MCF 10A (cell line): Measurements from ENCODE around the gene TIAL1. TPM values are rescaled to one million over a fixed set of nuclear protein-coding genes. Genes with fewer than 3 reads are reported as not detected.

Source experiments
- BruUV-seq: library from RNA; stranded (reverse); fragments of 400-500 nt; replicated peaks from 2 replicates; lab custom pipeline; 2021; lab: Mats Ljungman, UMichigan
- CTCF ChIA-PET: fragments of 300-600 bp; sonication (Branson Sonifier 250); formaldehyde crosslinking; extraction: SDS; loops from one replicate; lab custom pipeline; 2021; ENCODE audit warnings: antibody characterized with exemption, inconsistent platforms; lab: Yijun Ruan, JAX
- POLR2A ChIA-PET: fragments of 300-600, 350-650 bp; sonication (Branson Sonifier 250); formaldehyde crosslinking; extraction: SDS; loops from one replicate; lab custom pipeline; 2020; ENCODE audit warnings: antibody characterized with exemption, inconsistent platforms; lab: Yijun Ruan, JAX
- DNase-seq: peaks from one replicate; pipeline ENCODE4 v3.0.0-alpha.2; 2018; ENCODE audit not compliant: unreplicated experiment
- H3K27ac Mint-ChIP-seq: one replicate; pipeline ENCODE4 v1.8.0; 2022; ENCODE audit warnings: mild to moderate bottlenecking, low read depth, mixed read lengths; ENCODE audit not compliant: unreplicated experiment
- H3K27me3 Mint-ChIP-seq: one replicate; pipeline ENCODE4 v1.8.0; 2022; ENCODE audit warnings: mixed read lengths; ENCODE audit not compliant: insufficient read depth, unreplicated experiment
- H3K36me3 Mint-ChIP-seq: one replicate; pipeline ENCODE4 v1.8.0; 2022; ENCODE audit warnings: mild to moderate bottlenecking, moderate library complexity, mixed read lengths; ENCODE audit not compliant: insufficient read depth, unreplicated experiment
- H3K4me1 Mint-ChIP-seq: one replicate; pipeline ENCODE4 v1.8.0; 2022; ENCODE audit warnings: mixed read lengths; ENCODE audit not compliant: insufficient read depth, unreplicated experiment
- H3K4me3 Mint-ChIP-seq: one replicate; pipeline ENCODE4 v1.8.0; 2022; ENCODE audit warnings: mild to moderate bottlenecking, moderate library complexity, mixed read lengths; ENCODE audit not compliant: unreplicated experiment
- H3K9me3 Mint-ChIP-seq: one replicate; pipeline ENCODE4 v1.8.0; 2022; ENCODE audit warnings: mixed read lengths; ENCODE audit not compliant: unreplicated experiment
- CTCF ChIP-seq: fragments of 200-600 bp; IDR thresholded peaks from one replicate; pipeline ENCODE4 v1.8.0; 2022; ENCODE audit warnings: antibody characterized with exemption, mild to moderate bottlenecking; ENCODE audit not compliant: unreplicated experiment
- intact Hi-C: fragments of 100-400 bp; cut with micrococcal nuclease; formaldehyde crosslinking; loops from 2 replicates; pipeline ENCODE4 v1.14.1; 2022
- total RNA-seq: library from RNA; stranded (reverse); gene quantifications from 2 replicates; pipeline ENCODE4 v1.2.3, GENCODE V29; 2022

Gene TIAL1
- total RNA-seq, 1 experiment from 2014 or later, result 149 TPM

DNA sequence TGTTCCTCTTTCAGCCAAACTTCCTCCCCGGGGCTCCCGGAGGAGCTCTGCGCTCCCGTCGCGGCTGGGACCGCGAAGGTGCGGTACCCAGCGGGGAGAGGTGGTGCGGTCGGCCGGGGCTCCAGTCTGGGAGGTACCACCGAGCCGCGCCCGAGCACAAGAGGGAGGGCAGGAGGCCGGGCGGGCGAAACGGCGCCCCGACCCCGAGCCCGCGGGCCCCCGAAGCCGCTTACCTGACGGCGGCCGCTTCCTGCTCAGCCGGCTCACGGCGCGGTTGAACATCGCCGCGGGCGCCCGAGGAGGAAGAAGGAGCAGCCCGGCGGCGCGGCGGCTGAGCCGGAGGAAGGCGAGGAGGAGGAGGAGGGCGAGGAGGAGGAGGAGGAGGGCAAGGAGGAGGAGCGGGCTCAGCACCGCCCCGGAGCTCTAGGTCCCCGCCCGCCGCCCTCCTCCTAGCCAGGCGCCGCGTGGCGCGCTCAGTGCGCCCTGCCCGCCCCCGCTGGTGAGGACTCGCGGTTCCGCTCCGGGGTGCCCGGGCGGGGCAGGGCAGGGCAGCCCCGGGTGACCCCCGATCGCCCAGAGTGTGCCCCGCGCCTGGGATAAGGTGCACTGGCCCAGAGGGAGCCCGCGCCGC is 54.3 kb downstream of the TIAL1 start, which contains the start of gene RGS10:
TSS of gene RGS10 (minus strand) at position 363 of the 631 bp plus-strand sequence. CDS start at position 282, 81 bp downstream.
- Mint-ChIP-seq H3K4me1 (peaks cover 37% of the 10 kb centered on the region), H3K4me3 (peak within 1 kb of the TSS; percentile 77), H3K9me3 (no peaks in the 10 kb centered on the region), H3K27ac (peak within 1 kb of the TSS; percentile 62), H3K27me3 (no peaks in the 10 kb centered on the region), H3K36me3 (peaks cover 10% of the 10 kb centered on the region)
- intact Hi-C loops, result loop anchor here (5.0 kb wide), 2 partner anchors 55 to 335 kb away; partner anchors contain the start of genes GRK5 and TIAL1
- DNase-seq, result peak; percentile 85
- ChIA-PET CTCF (interaction anchor here (0.7 kb wide), 1 partner anchor 195 kb away, joined by 3 read pairs; no protein-coding TSS in a partner anchor), POLR2A (interaction anchor here (0.6 to 1.6 kb wide), 7 partner anchors 9 to 344 kb away, joined by 3 to 8 read pairs (median 4); no protein-coding TSS in a partner anchor)
- no peak for TF ChIP-seq CTCF
- no TSS peak for BruUV-seq

DNA sequence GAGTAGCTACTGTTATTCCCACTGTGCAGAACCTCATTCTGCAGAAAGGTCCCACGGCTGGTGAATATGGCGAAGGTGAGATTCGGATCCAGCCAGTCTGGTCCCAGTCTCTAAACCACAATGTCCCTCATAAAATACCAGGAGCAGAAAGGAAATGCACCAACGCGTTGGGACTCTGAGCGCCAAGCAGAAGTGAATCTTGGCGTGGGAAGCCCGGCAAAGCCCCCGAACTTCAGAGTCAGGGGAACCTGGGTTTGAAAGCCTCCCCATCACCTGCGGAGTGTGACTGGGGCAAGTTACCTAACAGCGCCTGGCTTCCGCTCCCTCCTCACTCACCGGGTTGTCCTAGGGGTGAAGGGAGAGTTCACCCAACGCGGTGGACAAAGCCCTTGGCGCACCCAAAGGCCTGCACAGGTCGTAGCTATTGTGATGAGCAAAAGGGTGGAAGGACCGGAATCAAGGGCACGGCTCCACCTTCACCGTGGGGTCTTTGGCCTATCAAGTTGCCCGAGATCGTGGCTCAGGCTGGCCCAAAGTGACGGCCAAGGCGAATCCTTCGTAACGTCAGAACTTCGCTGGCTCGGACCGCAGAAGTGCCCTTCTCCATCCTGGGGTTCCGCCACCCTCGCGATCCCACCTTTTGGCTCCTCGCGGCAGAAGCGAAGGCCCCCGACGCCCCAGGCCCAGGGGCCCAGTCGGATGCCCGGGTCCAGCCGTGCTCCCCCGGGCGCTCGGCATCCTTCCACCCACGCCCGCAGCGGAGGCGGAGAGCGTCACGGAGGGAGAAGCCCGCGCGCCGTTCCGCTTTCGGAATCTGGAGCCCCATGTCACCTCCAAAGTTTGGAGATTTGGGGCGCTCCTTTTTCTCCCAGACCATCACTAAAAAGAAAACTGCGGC is 55.1 kb downstream of the TIAL1 start:
- ChIA-PET CTCF (interaction anchor here (0.6 kb wide), 1 partner anchor 22 kb away, joined by 7 read pairs; no protein-coding TSS in a partner anchor), POLR2A (interaction anchor here (0.6 to 1.6 kb wide), 7 partner anchors 10 to 345 kb away, joined by 3 to 8 read pairs (median 3); no protein-coding TSS in a partner anchor)
- Mint-ChIP-seq H3K4me1 (peaks cover 37% of the 10 kb centered on the region), H3K36me3 (peaks cover 10% of the 10 kb centered on the region), H3K27me3 (no peaks in the 10 kb centered on the region), H3K4me3 (peak overlapping the region; percentile 77), H3K9me3 (no peaks in the 10 kb centered on the region), H3K27ac (no peak overlapping the region)
- no peak for TF ChIP-seq CTCF
- intact Hi-C loops, result loop anchor here (5.0 kb wide), 2 partner anchors 56 to 334 kb away; partner anchors contain the start of genes GRK5 and TIAL1
- no peak for DNase-seq
- BruUV-seq, result no TSS peak

DNA sequence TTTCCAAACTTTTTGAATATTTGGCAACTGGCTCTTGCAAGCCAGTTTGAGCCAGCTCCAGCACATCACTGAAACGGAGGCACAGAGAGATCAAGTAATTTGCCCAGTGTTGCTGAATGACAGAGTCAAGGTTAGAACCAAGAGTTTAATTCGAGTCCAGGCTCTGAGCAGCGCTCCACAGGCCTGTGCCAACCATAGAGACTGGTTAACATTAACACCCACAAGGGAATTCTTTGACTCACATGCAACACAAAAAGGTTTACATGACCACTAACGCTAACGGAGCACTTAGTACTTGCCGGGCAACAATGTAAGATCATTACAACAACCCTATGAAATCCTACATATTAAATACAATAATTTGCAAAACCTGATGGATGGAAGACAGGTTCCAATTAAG is 55.7 kb downstream of the TIAL1 start:
- Mint-ChIP-seq H3K4me1 (peaks cover 35% of the 10 kb centered on the region), H3K9me3 (no peaks in the 10 kb centered on the region), H3K27ac (no peak overlapping the region), H3K4me3 (peak overlapping the region; percentile 77), H3K27me3 (no peaks in the 10 kb centered on the region), H3K36me3 (peaks cover 10% of the 10 kb centered on the region)
- no peak for DNase-seq
- intact Hi-C loops, result loop anchor here (5.0 kb wide), 2 partner anchors 56 to 334 kb away; partner anchors contain the start of genes GRK5 and TIAL1
- POLR2A ChIA-PET, result interaction anchor here (0.6 kb wide), 1 partner anchor 342 kb away, joined by 3 read pairs; no protein-coding TSS in a partner anchor
- TSS peak; percentile 52 for BruUV-seq
- no peak for TF ChIP-seq CTCF
- CTCF ChIA-PET, result interaction anchor here (0.6 kb wide), 1 partner anchor 21 kb away, joined by 7 read pairs; no protein-coding TSS in a partner anchor
